Neural progenitor cell (in vitro differentiated cells): Measurements from ENCODE around the gene ADCK1.

Experiments
- CTCF ChIP-seq: fragments of 200-600 bp; sonication (generic); IDR thresholded peaks from 2 replicates; pipeline ENCODE4 v1.5.1; 2017; ENCODE audit warnings: antibody characterized with exemption, mild to moderate bottlenecking
- EZH2phosphoT487 ChIP-seq: fragments of 200-600 bp; sonication (generic); IDR thresholded peaks from 2 replicates; pipeline ENCODE4 v1.6.1; 2017; ENCODE audit warnings: antibody characterized with exemption

- TF ChIP-seq CTCF (no peak), EZH2phosphoT487 (no peak)
Observed at GRCh38 chr14:77962731-77963520, 163.0 kb downstream of the ADCK1 start.
